HG02884 (cell line): Measurements from ENCODE around the gene RALGAPA2.
A peak's percentile ranks its signal among the peaks of the same experiment; 100 is the strongest.

Source experiments
- ATAC-seq: cut with Tn5 transposase; IDR thresholded peaks from one replicate; pipeline ENCODE4 v1.9.1; 2021; ENCODE audit warnings: mild to moderate bottlenecking, moderate library complexity; ENCODE audit not compliant: unreplicated experiment

Gene RALGAPA2

GRCh38 chr20:20712474-20713243 lies at the start of gene RALGAPA2:
RALGAPA2 (minus strand) TSS chr20:20712644; CDS start chr20:20712480, 164 bp downstream.
- ATAC-seq: peak; percentile 93

DNA sequence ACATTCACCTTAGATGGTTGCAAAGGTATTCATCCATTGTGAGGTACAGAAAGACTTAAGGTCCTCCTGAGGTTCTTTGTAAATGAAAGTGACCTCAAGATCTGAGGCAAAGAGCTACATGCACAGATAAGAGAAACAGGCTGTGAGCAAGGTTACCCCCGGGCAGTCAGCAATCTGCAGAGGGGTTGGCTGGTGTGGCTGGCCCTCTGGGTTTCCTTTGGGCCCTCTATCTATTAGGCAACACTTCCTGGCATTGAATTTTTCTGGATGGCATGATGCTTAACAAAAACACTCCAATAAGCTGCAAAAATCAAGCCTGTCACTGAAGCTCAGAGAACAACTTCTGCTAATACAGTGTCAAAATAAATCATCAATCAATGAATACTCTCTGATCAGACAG lies 48.9 kb upstream of the RALGAPA2 start:
- no peak for ATAC-seq

GRCh38 chr20:20759132-20759531 lies 46.7 kb upstream of the RALGAPA2 start:
- ATAC-seq: no peak

- ATAC-seq: no peak
Measured at GRCh38 chr20:20755674-20756319, 43.4 kb upstream of the RALGAPA2 start.

GRCh38 chr20:20755231-20755630 lies 42.8 kb upstream of the RALGAPA2 start:
- no peak for ATAC-seq

DNA sequence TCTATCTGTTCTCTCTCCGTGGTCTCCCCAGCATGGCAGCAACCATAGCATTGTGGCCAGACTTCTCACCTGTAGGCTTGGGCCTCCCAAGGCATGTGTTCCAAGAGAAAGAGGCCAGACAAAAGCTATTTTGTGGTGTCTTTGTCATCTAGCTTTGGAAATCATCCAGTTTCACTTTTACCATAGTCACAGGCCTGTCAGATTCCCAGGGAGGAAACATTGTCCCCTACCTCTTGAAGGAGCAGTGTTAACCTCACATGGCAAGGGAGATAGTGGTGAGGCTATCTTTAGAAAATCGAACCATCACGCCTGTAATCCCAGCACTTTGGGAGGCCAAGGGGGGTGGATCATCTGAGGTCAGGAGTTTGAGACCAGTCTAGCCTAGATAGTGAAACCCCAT lies 42.3 kb upstream of the RALGAPA2 start:
- no peak for ATAC-seq

DNA sequence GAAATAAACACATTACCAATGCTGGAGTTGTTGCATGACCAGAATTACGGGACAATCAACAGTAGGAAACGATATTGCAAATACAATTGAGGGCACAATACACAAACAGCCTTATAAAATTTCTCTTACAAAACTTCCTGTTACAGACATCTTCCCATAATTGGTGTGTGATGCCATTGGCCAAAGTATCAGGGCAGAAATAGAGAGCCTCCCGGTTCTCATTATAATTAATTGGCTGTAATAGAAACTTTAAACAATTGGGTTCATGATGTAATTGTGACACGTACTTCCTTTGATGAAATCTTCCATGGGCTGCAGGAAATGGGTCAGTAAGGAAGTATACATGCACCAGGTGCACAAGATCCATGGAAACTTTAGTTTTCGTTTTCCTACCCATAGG lies 40.3 kb upstream of the RALGAPA2 start:
- no peak for ATAC-seq

DNA sequence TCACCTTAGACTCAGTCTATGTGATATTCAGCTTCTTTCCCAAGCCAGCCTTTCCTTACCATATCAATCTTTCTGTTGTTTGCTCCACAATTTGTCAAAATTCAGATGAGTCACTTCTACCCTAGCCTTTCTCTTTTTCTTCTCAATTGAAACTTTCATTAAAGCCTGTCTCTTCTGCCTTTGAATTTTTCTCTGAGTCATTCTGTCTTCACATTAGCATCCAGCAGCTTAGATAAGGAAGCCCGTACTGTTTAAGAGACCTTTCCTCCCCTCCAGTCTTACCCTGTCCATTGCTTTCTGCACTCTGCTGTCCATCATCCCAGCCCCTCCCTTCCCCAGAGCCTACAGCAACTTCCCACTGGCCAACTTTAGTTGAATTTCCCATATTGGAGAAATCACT lies 34.9 kb upstream of the RALGAPA2 start:
- ATAC-seq: no peak

GRCh38 chr20:20744170-20744725 lies 31.8 kb upstream of the RALGAPA2 start:
- ATAC-seq: no peak

GRCh38 chr20:20743511-20744169 lies 31.2 kb upstream of the RALGAPA2 start:
- ATAC-seq: peak; percentile 77

- no peak for ATAC-seq
Measured at GRCh38 chr20:20741087-20742045, 28.9 kb upstream of the RALGAPA2 start.

DNA sequence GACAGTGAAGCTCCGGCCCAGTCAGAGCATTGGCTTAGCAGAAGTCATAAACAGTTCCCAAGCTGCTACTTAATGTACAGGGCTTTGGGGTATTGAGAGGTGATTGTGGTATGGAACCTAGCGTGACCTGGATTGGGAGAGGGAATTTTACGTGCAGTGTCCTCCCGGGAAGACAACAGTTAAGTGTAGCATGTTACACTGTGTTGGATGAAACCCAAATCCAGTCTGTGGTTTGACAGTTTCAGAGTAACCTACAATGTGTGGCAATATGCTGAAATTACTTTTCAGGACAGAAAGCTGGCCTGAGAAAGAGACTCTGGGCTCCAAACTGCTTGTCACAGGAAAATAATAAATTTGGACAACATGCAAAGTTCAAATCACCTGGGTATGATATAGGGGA lies 28.1 kb upstream of the RALGAPA2 start:
- no peak for ATAC-seq

DNA sequence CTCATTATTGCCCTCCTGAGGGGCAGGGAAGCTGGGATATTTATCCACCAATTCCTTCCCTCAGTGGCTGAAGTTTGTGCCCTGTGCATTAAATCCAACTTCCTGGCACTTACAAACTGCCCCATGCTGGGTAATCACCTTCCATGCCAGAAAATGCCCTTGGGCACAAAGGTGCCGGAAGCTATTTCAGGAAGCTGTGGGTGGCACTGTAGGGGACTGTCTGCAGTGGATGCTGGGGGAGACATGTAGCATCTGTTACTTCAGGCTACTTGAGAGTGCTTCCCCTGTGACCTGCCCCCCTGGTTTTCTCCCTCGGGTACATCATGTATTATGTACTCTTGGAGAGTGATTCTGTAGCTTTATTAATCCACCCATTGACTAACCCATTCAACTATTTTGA lies 24.7 kb upstream of the RALGAPA2 start:
- no peak for ATAC-seq

- no peak for ATAC-seq
Measured at GRCh38 chr20:20736303-20736702, 23.9 kb upstream of the RALGAPA2 start.

- no peak for ATAC-seq
Measured at GRCh38 chr20:20734475-20734948, 22.1 kb upstream of the RALGAPA2 start.

- no peak for ATAC-seq
Measured at GRCh38 chr20:20733943-20734342, 21.5 kb upstream of the RALGAPA2 start.

GRCh38 chr20:20732641-20733040 lies 20.2 kb upstream of the RALGAPA2 start:
- ATAC-seq: no peak

DNA sequence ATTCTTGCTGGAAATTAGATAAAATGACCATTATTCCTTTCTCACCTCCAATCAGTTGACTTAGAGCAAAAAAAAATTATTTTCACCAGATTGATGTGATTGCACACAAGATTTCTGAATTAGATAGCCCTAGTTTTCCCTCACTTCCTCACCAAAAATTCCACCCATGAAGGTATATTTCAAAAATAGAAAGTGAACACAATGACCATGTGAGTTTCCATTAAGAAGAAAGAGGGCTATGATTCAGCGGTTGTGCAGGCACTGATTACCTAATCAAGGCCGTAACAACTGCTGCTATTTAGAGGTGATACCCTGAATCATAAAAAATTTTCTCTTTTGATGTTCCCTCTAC lies 19.5 kb upstream of the RALGAPA2 start:
- ATAC-seq: no peak

DNA sequence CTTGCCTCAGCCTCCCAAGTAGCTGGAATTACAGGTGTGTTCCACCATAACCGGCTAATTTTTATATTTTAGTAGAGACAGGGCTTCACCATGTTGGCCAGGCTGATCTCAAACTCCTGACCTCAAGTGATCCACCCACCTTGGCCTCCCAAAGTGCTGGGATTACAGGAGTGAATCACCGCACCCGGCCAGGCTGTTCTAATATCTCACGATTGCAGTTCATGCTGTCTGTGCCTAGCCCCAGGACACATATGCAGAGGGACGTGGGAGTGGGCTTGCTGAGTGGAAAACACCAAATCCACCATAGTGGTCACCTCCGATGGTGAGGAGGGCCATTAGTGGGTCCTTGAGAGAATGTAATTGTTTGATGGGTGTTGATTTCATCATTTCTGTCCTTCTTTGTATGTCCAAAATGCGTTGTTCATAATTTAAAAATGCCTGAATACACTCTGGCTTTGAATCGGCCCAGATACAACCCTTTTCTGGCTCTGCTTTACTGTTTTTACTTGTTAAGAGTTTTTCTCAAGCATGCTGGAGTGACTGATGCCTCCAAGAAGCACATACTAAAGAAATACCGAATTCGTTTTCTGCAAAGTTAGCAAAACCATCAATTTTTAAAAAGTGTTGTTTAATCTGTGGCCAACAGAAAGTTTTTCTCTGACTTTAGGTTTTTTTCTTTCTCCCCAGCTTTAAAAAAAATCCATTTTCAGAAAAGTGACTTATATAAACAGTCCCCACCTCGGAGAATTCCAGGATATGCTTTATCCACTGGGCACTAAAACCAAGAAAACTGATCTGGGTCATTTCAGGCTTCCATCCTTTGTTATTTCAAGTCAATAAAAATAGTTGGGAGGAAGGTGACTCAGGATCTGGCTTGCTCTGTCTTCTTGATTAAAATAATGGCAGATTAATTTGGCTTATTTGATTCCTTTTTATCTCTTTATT lies 18.8 kb upstream of the RALGAPA2 start:
- no peak for ATAC-seq
